ENCODE data around the gene WNT5B. TPM values are rescaled to one million over a fixed set of nuclear protein-coding genes. Genes with fewer than 3 reads are reported as not detected.

The WNT5B gene
- total and polyA plus RNA-seq, 2 of the 8 experiments (the other 6 are each of a cell fraction or from before 2014, with no cell fraction given) = 0.91 to 1.2 TPM

DNA sequence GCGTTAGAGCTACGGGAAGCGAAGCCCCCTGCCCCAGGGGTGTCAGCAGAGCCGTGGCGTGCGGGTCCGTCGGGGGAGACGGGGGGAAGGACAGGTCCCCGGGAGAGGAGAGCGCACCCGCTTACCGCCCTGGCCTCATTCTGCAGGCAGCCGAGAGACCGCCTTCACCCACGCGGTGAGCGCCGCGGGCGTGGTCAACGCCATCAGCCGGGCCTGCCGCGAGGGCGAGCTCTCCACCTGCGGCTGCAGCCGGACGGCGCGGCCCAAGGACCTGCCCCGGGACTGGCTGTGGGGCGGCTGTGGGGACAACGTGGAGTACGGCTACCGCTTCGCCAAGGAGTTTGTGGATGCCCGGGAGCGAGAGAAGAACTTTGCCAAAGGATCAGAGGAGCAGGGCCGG, 10.5 kb downstream of the WNT5B start:
- H3K4ac ChIP-seq (replicated peaks; ENCODE audit: insufficient read length, low read depth, low read length) = no peak overlapping the region
- H4K8ac ChIP-seq (ENCODE audit: extremely low read depth, insufficient read depth, low read length) = peak overlapping the region; percentile 53; the same call in 1 of the 2 replicates
- H3K56ac ChIP-seq (replicated peaks; ENCODE audit: insufficient read length, low read depth, low read length) = no peak overlapping the region
- H2BK12ac ChIP-seq (ENCODE audit: low read depth, low read length) = no peak overlapping the region; the same call in 1 of the 2 replicates
- TF ChIP-seq GABPA (IDR thresholded peaks at IDR 0.05; ENCODE audit: borderline replicate concordance, insufficient read depth, low read length) (no peak), CTBP2 (IDR thresholded peaks at IDR 0.05; ENCODE audit: borderline replicate concordance, insufficient read depth, insufficient read length, low read length) (no peak), BRCA1 (IDR thresholded peaks at IDR 0.05; ENCODE audit: low read depth, low read length) (no peak), SP2 (IDR thresholded peaks at IDR 0.05; ENCODE audit: low read length) (no peak), E2F6 (IDR thresholded peaks at IDR 0.05) (peak; percentile 41; the same call in 1 of the 2 replicates), POU5F1 (IDR thresholded peaks at IDR 0.05; ENCODE audit: low read depth, low read length) (no peak)
- TF ChIP-seq, protein P1, sequence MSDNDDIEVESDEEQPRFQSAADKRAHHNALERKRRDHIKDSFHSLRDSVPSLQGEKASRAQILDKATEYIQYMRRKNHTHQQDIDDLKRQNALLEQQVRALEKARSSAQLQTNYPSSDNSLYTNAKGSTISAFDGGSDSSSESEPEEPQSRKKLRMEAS (IDR thresholded peaks at IDR 0.05) = peak; percentile 60
- FAIRE-seq = no peak
- no peaks in the 10 kb centered on the region; the same call in 1 of the 2 replicates for H3K23me2 ChIP-seq (ENCODE audit: low read depth, low read length)
- no peaks in the 10 kb centered on the region for H3K79me1 ChIP-seq (ENCODE audit: low read depth, low read length)
- no peaks in the 10 kb centered on the region for H3K36me3 ChIP-seq (ENCODE audit: control insufficient read depth in 2 of 4, insufficient read depth in 4 of 4, low read length in 3 of 4)
- no peak overlapping the region for H2BK20ac ChIP-seq (ENCODE audit: low read length)
- no peak overlapping the region for H4K91ac ChIP-seq (replicated peaks; ENCODE audit: insufficient read length, low read length)
- H3K4me3 ChIP-seq (ENCODE audit: extremely low read depth in 1 of 4, insufficient read depth in 2 of 4, low read depth in 3 of 4, low read length in 4 of 4) = no peak overlapping the region; a peak in 1 of 8 replicates
- no peak overlapping the region for H3K27ac ChIP-seq (ENCODE audit: low read depth, low read length)
- H4K20me1 ChIP-seq (replicated peaks in 1 of 2; ENCODE audit: control insufficient read depth in 1 of 2, insufficient read depth in 2 of 2, low read length in 2 of 2) = no peaks in the 10 kb centered on the region
- H3K4me2 ChIP-seq (ENCODE audit: insufficient read depth in 1 of 2, low read depth in 2 of 2, low read length in 2 of 2) = no peak overlapping the region; a peak in 2 of 4 replicates
- H3K23ac ChIP-seq (ENCODE audit: insufficient read length) = no peak overlapping the region
- H3K14ac ChIP-seq (ENCODE audit: insufficient read length) = no peak overlapping the region
- H2BK5ac ChIP-seq (ENCODE audit: low read depth, low read length) = no peak overlapping the region
- no peaks in the 10 kb centered on the region for H3K9me3 ChIP-seq (ENCODE audit: insufficient read depth in 2 of 2, low read depth in 1 of 2, low read length in 1 of 2)
- H3K4me1 ChIP-seq (replicated peaks in 1 of 4; ENCODE audit: control insufficient read depth in 3 of 4, insufficient read depth in 4 of 4, low read length in 3 of 4) = peaks cover 0 to 8% (median 0%) of the 10 kb centered on the region in 4 experiments; a peak in 2 of 7 replicates
- H4K5ac ChIP-seq (ENCODE audit: insufficient read length, low read depth, low read length) = no peak overlapping the region
- no peak overlapping the region for H2AK5ac ChIP-seq (ENCODE audit: low read depth, low read length)
- no peaks in the 10 kb centered on the region for H3K79me2 ChIP-seq (ENCODE audit: control insufficient read depth in 1 of 2, insufficient read depth in 2 of 2, low read length in 2 of 2)
- peaks cover 0 to 18% (median 5%) of the 10 kb centered on the region in 4 experiments; a peak in 5 of 7 replicates for H3K27me3 ChIP-seq (replicated peaks in 1 of 4; ENCODE audit: control insufficient read depth in 3 of 4, extremely low read depth in 1 of 4, insufficient read depth in 3 of 4, low read length in 3 of 4)
- no peak overlapping the region for H3K18ac ChIP-seq (ENCODE audit: extremely low read depth, low read length)
- H2BK120ac ChIP-seq (replicated peaks; ENCODE audit: low read depth, low read length) = no peak overlapping the region
- POLR2A ChIA-PET (ENCODE audit: partially characterized antibody) = no interaction called here
- CTCF ChIA-PET (ENCODE audit: partially characterized antibody) = interaction anchor here (1.2 to 4.4 kb wide), 6 partner anchors 9 to 156 kb away, joined by 3 to 28 read pairs (median 4); partner anchors contain the start of gene WNT5B
- H2AFZ ChIP-seq (ENCODE audit: low read length) = no peak overlapping the region
- no peak overlapping the region for H3K9ac ChIP-seq (replicated peaks in 1 of 4; ENCODE audit: extremely low read depth in 1 of 4, low read depth in 3 of 4, low read length in 3 of 4)
- H2BK15ac ChIP-seq (ENCODE audit: low read length) = no peak overlapping the region
- 69% methylated on average over 23 of the region's 40 CpGs; no CpG with 5 or more reads in 1 of the 2 experiments for WGBS, 2 experiments (ENCODE audit: extremely low coverage in 1 of 2, insufficient coverage in 1 of 2, insufficient read length in 1 of 2, insufficient replicate concordance in 2 of 2, low coverage in 1 of 2, low lambda C conversion rate in 2 of 2, missing lambda C conversion rate in 1 of 2)
- DNase-seq (ENCODE audit: low read depth in 1 of 2, low spot score in 2 of 2) = no peak

Data from H1 (cell line).